Fibroblast of the aortic adventitia (primary cell): Measurements from ENCODE around the gene EEA1. TPM values are rescaled to one million over a fixed set of nuclear protein-coding genes. Genes with fewer than 3 reads are reported as not detected.

Experiments
- DNase-seq: peaks from one replicate; pipeline ENCODE4 v3.0.0-alpha.2; 2010; ENCODE audit warnings: low read depth
- H3K4me3 ChIP-seq: 2 replicates; pipeline ENCODE4 v1.5.1; 2011; ENCODE audit warnings: low read depth, mild to moderate bottlenecking, control low read depth, low read length, moderate library complexity
- total RNA-seq: library from RNA; depleted of rRNA; stranded (reverse); fragments of >200 nt; gene quantifications from 2 replicates; pipeline ENCODE4 v1.2.3, GENCODE V29; 2012; ENCODE audit warnings: low replicate concordance
- TF ChIP-seq, protein P1 (sequence below): IDR thresholded peaks from 2 replicates; pipeline ENCODE4 v1.5.1; 2011; ENCODE audit warnings: mild to moderate bottlenecking, low read length, control low read depth, inconsistent platforms; ENCODE audit not compliant: insufficient read depth

The EEA1 gene
- total RNA-seq, 1 donor = 42.3 TPM

DNA sequence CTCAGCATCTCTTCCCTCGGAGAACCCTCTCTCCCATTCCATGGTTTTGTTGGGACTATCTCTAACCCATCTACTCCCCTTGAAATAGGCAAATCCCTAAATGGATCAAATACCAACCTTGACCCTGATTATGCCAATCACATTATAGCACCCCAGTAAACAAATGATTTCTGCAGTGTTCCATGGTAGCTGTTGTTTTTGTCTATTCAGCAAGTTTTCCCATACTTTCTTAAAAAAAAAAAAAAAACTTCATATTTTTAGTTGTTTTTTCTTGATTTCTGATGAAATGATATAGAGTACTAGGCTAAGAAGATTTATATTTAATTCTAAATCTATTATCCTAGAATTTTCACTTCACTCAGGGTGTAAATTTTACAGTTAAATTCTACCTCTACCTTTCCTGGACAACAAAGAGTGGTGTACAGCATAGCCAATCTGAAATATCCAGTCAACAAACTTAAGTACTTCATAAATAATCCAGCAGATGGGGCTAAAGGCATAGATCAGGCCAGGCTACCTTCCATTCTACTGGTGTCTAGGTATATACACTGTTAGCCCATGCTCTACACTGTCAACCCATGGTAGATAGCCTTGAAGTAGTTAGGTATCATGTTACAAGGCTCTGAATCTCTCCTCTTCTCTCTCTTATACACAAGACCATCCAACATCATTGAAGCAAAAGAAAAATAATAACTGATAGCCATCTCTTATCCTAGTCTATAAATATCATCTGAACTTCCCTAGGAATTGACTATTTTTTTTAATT lies 144.1 kb downstream of the EEA1 start:
- peak; percentile 80 for DNase-seq
- TF ChIP-seq, protein P1, sequence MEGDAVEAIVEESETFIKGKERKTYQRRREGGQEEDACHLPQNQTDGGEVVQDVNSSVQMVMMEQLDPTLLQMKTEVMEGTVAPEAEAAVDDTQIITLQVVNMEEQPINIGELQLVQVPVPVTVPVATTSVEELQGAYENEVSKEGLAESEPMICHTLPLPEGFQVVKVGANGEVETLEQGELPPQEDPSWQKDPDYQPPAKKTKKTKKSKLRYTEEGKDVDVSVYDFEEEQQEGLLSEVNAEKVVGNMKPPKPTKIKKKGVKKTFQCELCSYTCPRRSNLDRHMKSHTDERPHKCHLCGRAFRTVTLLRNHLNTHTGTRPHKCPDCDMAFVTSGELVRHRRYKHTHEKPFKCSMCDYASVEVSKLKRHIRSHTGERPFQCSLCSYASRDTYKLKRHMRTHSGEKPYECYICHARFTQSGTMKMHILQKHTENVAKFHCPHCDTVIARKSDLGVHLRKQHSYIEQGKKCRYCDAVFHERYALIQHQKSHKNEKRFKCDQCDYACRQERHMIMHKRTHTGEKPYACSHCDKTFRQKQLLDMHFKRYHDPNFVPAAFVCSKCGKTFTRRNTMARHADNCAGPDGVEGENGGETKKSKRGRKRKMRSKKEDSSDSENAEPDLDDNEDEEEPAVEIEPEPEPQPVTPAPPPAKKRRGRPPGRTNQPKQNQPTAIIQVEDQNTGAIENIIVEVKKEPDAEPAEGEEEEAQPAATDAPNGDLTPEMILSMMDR = peak; percentile 54
- H3K4me3 ChIP-seq = no peak overlapping the region

DNA sequence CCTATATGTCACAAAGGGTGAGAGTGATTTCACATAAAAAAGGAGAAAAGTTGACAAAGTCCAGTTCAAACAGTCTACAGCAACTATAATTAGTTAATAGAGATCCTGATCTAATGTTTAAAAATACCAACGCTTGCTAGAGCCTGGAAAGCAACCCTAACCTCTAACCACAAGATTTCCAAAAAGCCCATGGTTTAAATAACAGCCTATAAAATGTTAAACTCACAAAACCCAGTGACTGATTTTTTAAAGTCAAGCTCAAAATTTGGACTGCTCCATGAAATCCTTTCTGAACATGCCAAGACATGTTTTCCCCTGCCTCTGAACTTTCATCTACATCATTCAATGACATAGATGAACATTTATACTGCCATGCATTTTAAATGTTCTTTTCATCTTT lies 144.7 kb downstream of the EEA1 start:
- peak; percentile 66 for DNase-seq
- H3K4me3 ChIP-seq = no peak overlapping the region
- TF ChIP-seq, protein P1 = no peak

DNA sequence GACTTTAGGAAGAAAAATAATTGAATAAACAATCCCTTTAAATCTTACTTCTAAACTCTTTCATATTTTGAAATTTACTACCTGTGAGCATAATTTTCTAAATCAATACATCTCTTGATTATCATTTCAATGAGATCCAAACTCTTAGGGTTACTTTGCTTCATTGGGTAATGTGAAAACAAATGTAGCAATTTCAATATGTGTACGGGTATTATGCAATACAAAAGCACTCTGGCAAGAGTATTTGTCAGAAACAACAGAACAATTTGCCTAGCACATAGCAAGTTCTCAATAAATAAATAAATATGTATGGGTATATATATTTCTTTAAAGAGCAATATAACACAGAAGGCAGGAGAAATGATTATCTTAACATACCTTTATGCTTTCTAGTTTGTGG lies 149.2 kb downstream of the EEA1 start:
- TF ChIP-seq, protein P1 = no peak
- DNase-seq = peak; percentile 41

DNA sequence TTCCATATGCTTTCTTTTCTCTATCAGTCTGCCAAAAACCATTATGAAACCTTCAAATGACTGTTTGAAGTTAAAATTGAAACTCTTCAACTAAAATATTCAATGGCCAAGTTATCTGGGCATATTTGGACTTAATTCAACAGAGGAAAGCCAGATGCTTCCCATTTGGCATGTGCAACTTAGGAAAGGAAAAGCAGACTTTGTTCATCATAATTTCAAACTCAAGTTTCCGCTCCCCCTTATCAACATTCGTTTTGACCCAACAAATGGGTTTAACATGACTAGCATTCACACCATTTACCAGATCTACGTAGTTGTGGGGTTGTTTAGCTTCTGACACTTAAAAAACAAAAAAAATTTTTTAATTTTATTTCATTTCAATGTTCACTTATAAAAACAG lies 150.6 kb downstream of the EEA1 start:
- TF ChIP-seq, protein P1 = no peak
- H3K4me3 ChIP-seq = no peak overlapping the region
- no peak for DNase-seq

More for the DNA sequence above, 149.2 kb downstream of the EEA1 start:
- H3K4me3 ChIP-seq = no peak overlapping the region

DNA sequence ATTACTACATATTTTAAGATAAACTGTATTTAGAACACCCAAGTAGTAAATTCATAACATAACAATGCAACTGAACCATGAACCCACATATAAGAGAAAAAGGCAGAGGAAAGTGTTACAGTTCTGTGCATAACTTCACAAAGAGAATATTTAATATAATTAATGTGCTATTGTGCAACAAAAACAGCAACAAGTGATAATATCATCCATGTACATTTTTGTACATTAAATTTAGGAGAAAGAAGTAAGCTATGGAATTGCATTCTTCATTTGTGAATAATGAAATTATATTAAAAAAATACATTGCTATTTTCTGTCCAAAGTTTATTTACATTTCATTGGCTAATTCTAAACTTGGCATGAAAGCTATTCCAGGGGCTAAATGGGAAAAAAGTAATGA lies 153.7 kb downstream of the EEA1 start:
- no peak for DNase-seq
- H3K4me3 ChIP-seq = no peak overlapping the region
- TF ChIP-seq, protein P1 = no peak

DNA sequence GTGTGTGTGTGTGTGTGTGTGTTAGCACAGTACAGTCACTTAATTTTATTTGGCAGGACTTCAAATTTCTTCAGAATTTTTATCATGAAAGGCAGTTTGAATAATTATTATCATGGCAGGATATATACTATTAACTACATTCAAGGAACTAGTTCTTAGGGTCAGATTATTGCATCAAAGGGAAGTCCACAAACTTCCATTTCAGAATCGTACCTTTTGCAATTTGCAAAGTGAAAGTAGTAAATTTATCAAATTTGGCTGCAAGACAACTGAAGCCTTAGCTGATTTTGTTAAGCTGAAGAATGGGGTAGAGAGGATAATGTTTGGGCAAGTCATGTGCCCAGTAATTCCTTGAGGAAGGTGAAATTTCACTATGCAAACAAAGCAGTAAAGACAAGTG lies 158.1 kb downstream of the EEA1 start:
- H3K4me3 ChIP-seq = no peak overlapping the region
- TF ChIP-seq, protein P1 = no peak
- peak; percentile 37 for DNase-seq
